OCI-LY7 (cell line): ENCODE data around the gene CLTCL1. TPM values are rescaled to one million over a fixed set of nuclear protein-coding genes. Genes with fewer than 3 reads are reported as not detected.

Experiments
- BruUV-seq: library from RNA; stranded (reverse); fragments of 400-500 nt; replicated peaks from 2 replicates; lab custom pipeline; 2021; lab: Mats Ljungman, UMichigan
- CTCF ChIA-PET: fragments of 300-600 bp; sonication (Branson Sonifier 250); formaldehyde crosslinking; loops from one replicate; lab custom pipeline; 2022; ENCODE audit warnings: antibody characterized with exemption; ENCODE audit not compliant: unreplicated experiment; lab: Charles Lee
- POLR2A ChIA-PET: fragments of 300-600 bp; sonication (Branson Sonifier 250); formaldehyde crosslinking; loops from one replicate; lab custom pipeline; 2022; ENCODE audit warnings: antibody characterized with exemption; lab: Charles Lee
- DNase-seq: peaks from one replicate; pipeline ENCODE4 v3.0.0-alpha.2; 2015; ENCODE audit warnings: low spot score
- H2AFZ ChIP-seq: fragments of 200-600 bp; sonication (generic), shearing (Covaris generic); 2 replicates; pipeline ENCODE4 v1.6.1; 2014; ENCODE audit warnings: mild to moderate bottlenecking, antibody characterized with exemption, low read length, moderate library complexity
- H3K27ac ChIP-seq: fragments of 200-600 bp; sonication (generic); 2 replicates; pipeline ENCODE4 v1.5.1; 2014; ENCODE audit warnings: mixed run types, low read depth, mild to moderate bottlenecking, moderate library complexity, low read length, inconsistent platforms; ENCODE audit not compliant: poor library complexity, severe bottlenecking
- H3K36me3 ChIP-seq: fragments of 200-600 bp; sonication (generic); 2 replicates; pipeline ENCODE4 v1.6.1; 2014; ENCODE audit warnings: mild to moderate bottlenecking, antibody characterized with exemption, low read length, moderate library complexity, mixed read lengths; ENCODE audit not compliant: insufficient read depth
- H3K4me1 ChIP-seq: fragments of 200-600 bp; sonication (generic); 2 replicates; pipeline ENCODE4 v1.5.1; 2014; ENCODE audit warnings: mild to moderate bottlenecking, low read length; ENCODE audit not compliant: insufficient read depth, poor library complexity, severe bottlenecking
- H3K4me2 ChIP-seq: fragments of 200-600 bp; sonication (generic); 2 replicates; pipeline ENCODE4 v1.6.1; 2014; ENCODE audit warnings: mild to moderate bottlenecking, low read length
- H3K4me3 ChIP-seq: fragments of 200-600 bp; sonication (generic); 2 replicates; pipeline ENCODE4 v1.5.1; 2014; ENCODE audit warnings: mild to moderate bottlenecking, low read depth, low read length; ENCODE audit not compliant: poor library complexity, severe bottlenecking
- H3K79me2 ChIP-seq: fragments of 200-600 bp; sonication (generic); 2 replicates; pipeline ENCODE4 v1.6.1; 2016; ENCODE audit warnings: low read depth, mild to moderate bottlenecking, low read length, moderate library complexity, mixed read lengths; ENCODE audit not compliant: insufficient read depth
- H3K9me2 ChIP-seq: fragments of 200-600 bp; sonication (generic); 2 replicates; pipeline ENCODE4 v1.6.1; 2016; ENCODE audit warnings: mild to moderate bottlenecking, low read length, mixed read lengths; ENCODE audit not compliant: insufficient read depth
- H3K9me3 ChIP-seq: fragments of 200-600 bp; sonication (generic); 2 replicates; pipeline ENCODE4 v1.6.1; 2014; ENCODE audit warnings: mild to moderate bottlenecking, mixed run types, low read length, mixed read lengths
- H4K20me1 ChIP-seq: fragments of 200-600 bp; sonication (generic); 2 replicates; pipeline ENCODE4 v1.6.1; 2014; ENCODE audit warnings: mild to moderate bottlenecking, antibody characterized with exemption, low read length, moderate library complexity, mixed read lengths; ENCODE audit not compliant: insufficient read depth
- EZH2phosphoT487 ChIP-seq: fragments of 200-600 bp; sonication (generic); IDR thresholded peaks from 2 replicates; pipeline ENCODE4 v1.6.1; 2018; ENCODE audit warnings: low read depth, borderline replicate concordance, mild to moderate bottlenecking, mixed run types, antibody characterized with exemption, low read length, moderate library complexity, mixed read lengths
- intact Hi-C: fragments of 100-400 bp; cut with micrococcal nuclease; formaldehyde crosslinking; loops from one replicate; pipeline ENCODE4 v1.10.0; 2022; ENCODE audit not compliant: unreplicated experiment
- total RNA-seq, 2 experiments: library from RNA; depleted of rRNA in 1 of 2; stranded (reverse); fragments of >200 nt in 1 of 2; shearing (Covaris generic) in 1 of 2; gene quantifications; 2 replicates each; pipeline ENCODE4 v1.2.3, GENCODE V29; 2014 to 2022
- TF ChIP-seq, protein P1 (sequence below): fragments of 200-600 bp; sonication (generic); conservative IDR thresholded peaks from 2 replicates; pipeline ENCODE4 v1.5.1; 2014; ENCODE audit warnings: mild to moderate bottlenecking, antibody characterized with exemption, low read length, moderate library complexity, mixed read lengths

Gene CLTCL1
- total RNA-seq, 2 experiments from 2014 or later, result 0.44 to 0.99 TPM

DNA sequence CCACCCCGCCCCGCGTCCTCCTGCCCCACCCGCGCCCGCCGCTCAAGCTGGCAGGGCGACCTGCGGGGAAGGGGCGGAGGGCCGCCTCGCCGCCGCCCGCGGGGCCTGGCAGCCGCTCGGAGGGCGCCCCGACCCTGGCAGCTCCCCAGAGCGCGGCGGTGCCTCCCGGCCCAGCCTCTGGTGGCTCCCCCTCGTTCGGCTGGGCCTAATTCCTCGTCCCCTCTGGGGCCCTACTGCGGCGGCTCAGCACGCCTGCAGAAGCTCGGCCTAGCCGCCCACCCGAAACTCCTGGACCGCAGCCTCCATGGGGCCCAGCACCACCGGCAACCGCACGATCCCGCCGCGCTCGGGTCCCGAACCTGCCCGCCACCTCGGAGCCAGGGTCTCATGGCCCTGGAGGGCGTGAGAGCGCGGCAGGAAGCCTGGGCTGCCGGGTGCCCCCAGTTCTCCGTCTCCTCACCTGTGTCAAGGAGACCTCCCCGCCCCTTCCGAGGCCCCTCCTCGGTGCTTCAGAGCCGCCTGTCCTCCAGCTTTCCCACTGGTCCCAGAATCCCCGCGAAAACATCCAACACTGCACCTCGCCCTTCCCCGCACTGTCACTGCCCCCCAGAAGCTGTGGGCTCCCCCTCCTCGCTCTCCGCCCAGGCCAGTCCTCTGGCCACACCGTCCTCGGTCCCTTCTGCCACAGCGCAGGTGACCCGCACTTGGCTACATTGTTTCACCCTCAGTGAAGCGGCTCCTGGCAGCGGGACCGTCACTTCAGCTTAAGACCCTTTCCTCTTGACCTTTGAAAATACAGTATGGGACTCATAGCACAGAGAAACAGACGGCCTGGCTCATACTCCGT lies 140.8 kb downstream of the CLTCL1 start:
- Histone ChIP-seq H3K4me3 (no peak overlapping the region), H3K9me3 (no peaks in the 10 kb centered on the region), H3K79me2 (no peaks in the 10 kb centered on the region), H3K4me2 (no peak overlapping the region), H3K4me1 (no peaks in the 10 kb centered on the region), H3K9me2 (no peaks in the 10 kb centered on the region), H2AFZ (no peak overlapping the region), H3K27ac (no peak overlapping the region), H3K36me3 (no peaks in the 10 kb centered on the region), H4K20me1 (no peaks in the 10 kb centered on the region)
- no peak for DNase-seq
- intact Hi-C loops, result no loop called here
- TF ChIP-seq EZH2phosphoT487, result no peak
- TF ChIP-seq, protein P1, sequence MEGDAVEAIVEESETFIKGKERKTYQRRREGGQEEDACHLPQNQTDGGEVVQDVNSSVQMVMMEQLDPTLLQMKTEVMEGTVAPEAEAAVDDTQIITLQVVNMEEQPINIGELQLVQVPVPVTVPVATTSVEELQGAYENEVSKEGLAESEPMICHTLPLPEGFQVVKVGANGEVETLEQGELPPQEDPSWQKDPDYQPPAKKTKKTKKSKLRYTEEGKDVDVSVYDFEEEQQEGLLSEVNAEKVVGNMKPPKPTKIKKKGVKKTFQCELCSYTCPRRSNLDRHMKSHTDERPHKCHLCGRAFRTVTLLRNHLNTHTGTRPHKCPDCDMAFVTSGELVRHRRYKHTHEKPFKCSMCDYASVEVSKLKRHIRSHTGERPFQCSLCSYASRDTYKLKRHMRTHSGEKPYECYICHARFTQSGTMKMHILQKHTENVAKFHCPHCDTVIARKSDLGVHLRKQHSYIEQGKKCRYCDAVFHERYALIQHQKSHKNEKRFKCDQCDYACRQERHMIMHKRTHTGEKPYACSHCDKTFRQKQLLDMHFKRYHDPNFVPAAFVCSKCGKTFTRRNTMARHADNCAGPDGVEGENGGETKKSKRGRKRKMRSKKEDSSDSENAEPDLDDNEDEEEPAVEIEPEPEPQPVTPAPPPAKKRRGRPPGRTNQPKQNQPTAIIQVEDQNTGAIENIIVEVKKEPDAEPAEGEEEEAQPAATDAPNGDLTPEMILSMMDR, result no peak
- CTCF ChIA-PET, result no interaction called here
- POLR2A ChIA-PET, result no interaction called here
- BruUV-seq, result no TSS peak

DNA sequence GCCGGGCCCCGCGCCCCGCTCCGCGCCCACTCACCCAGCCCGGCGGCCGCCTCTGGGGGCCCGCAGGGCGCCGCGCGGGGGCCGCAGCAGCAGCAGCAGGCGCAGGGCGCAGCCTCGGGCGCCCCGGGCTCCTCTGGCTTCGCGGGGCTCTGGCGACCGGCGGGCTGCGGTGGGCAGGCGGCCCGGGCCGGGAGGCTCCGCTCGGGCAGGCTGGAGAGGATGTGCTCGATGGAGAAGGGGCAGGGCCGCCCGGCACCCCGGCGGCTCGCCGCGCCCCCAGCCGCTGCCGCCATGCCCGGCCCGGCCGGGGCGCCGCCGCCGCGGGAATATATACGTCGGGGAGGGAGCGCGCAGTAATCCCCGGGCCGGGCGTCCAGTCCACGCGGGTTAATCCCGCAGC lies 141.5 kb downstream of the CLTCL1 start, which contains the start of gene GSC2:
GSC2 (minus strand) TSS at position 302 of the 400 bp plus-strand sequence; CDS start at position 293, 9 bp downstream.
- TF ChIP-seq EZH2phosphoT487, result no peak
- TF ChIP-seq, protein P1, result no peak
- H3K4me1 ChIP-seq, result no peaks in the 10 kb centered on the region
- H3K27ac ChIP-seq, result no peak within 1 kb of the TSS
- BruUV-seq, result no TSS peak
- H4K20me1 ChIP-seq, result no peaks in the 10 kb centered on the region
- no peaks in the 10 kb centered on the region for H3K9me2 ChIP-seq
- POLR2A ChIA-PET, result no interaction called here
- H3K36me3 ChIP-seq, result no peaks in the 10 kb centered on the region
- no peak within 1 kb of the TSS for H2AFZ ChIP-seq
- intact Hi-C loops, result loop anchor here (10.0 kb wide), 1 partner anchor 285 kb away; the partner anchor contains the start of genes HIRA and MRPL40
- CTCF ChIA-PET, result no interaction called here
- DNase-seq, result no peak
- no peak within 1 kb of the TSS for H3K4me3 ChIP-seq
- H3K9me3 ChIP-seq, result no peaks in the 10 kb centered on the region
- H3K4me2 ChIP-seq, result no peak within 1 kb of the TSS
- H3K79me2 ChIP-seq, result no peaks in the 10 kb centered on the region
